ENCODE data around the gene MGLL.

The MGLL gene

DNA sequence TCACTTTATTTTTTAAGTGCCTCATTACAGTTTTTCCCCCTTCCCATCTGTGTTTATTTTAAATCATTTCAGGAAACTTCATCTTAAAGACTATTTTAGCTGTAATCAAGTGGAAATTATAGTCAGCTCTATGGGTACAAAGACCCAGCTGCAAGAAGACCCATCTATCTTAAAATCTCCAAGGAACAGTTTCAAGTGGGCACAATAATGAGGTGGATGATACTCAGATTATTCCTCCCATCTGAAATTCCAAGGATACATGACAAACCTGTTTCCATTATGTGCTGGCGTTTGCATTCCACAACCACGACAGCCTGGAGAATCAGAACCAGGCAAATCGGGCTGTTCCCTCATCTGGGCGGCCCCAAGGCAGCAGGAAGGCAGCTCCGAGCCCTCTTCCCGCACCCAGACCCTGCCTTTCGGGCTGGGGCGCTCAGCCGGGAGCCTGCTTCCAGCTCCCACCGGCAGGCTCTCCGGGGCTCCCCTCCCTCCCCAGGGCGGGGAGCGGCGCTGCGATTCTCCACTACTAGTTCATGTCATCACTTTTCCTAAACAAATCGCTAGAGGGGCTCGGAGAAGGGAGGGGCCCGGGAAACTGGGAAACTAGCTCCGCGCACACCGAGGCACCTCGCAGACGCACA, at the start of gene MGLL:
Gene MGLL (minus strand): TSS at position 475 of the 641 bp plus-strand sequence. CDS start 197 bp downstream, at position 278.
- DNase-seq (ENCODE audit: insufficient read length, low spot score) (no peak), FAIRE-seq (peak; percentile 21)

DNA sequence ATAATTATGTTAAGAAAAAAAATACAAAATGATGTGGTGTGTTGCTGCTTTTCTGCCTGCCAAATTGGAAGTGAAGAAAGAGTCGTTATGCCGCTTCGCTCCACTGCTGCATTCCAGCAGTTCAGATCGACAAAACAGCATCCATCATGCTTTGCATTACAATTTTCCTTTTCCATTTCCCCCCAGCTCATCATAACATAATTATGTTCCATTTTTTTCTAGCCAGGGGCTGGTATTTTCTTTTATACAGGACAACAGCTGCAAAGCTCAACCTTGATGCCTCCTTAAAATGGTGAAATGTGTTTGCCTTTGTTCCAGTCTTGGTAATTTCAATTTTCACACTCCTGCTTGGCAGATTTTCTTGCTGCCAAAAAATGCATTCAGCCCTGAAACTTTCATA, 47.8 kb upstream of the MGLL start:
- DNase-seq (ENCODE audit: insufficient read length, low spot score) (no peak), FAIRE-seq (no peak)

DNA sequence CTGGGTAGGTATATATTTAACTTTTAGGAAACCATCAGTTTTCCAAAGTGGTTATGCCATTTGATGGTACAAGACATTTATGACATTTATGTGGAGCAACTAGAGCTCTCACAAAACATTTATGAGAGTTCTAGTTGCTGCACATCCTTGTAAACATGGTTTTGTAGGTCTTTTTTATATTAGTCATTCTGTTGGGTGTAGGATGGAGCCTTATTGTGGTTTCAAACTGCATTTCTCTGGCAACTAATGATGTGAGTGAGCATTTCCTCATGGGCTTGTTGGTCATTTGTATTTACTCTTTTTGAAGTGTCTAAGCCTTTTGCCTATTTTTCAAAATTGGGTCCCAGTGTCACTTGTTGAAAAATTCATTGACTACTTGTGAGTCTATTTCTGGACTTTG, 45.7 kb upstream of the MGLL start:
- DNase-seq (ENCODE audit: insufficient read length, low spot score) (no peak), FAIRE-seq (no peak)

DNA sequence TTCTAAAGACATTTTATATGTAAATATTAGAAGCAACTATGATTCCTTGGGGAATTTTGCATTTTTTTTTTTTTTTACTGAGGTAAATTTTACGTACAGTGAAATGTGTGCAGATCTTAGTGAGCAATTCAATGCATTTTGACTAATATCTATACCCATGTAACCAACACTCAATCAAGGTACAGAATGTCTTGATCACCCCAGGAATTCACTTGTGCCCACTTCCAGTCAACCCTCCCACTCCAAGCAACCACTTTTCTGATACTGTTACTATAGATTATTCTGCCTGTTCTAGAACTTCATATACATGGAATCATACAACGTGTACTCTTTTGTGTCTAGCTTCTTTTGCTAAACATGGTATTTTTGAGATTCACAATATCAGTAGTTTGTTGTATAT, 45.1 kb upstream of the MGLL start:
- no peak for FAIRE-seq
- no peak for DNase-seq (ENCODE audit: insufficient read length, low spot score)

DNA sequence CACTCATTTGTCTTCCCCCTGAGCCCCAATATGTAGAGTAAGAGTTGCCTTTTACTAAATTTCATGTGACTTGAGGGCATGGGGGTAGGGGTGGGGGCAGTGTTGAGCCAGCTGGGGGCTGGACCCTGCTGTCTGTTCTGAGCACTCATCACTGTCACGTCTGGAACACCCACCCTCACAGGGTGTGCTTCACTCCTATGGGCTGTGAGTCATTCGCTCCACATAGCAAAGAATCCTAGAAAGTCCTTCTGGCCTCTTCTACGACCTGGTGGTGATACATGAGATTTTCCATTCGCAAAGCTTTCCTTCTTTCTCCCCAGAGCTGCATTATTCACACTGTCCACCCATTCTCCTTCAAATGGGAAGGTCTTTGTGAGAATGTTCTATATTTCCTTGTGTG, 43.6 kb upstream of the MGLL start:
- FAIRE-seq (no peak), DNase-seq (ENCODE audit: insufficient read length, low spot score) (no peak)

- FAIRE-seq (no peak), DNase-seq (ENCODE audit: insufficient read length, low spot score) (no peak)
Measured at GRCh38 chr3:127860211-127860696, 37.9 kb upstream of the MGLL start.

DNA sequence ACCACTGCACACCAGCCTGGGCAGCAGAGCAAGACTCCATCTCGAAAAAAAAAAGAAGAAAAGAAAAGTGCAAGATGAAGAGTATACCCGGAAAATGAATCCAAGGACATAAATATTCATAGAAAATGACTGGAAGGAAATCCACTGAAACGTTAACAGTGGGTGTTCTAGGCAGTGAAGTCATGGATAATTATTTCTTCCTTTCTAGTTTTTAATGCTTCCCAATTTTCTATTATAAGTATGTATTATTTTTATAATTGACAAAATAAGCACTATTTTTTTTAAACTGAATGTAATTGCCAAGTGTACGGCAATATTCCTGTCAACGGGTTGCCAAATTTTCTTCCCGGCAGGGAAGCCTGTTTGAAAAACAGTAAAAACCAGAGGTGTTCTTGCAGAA, 37.4 kb upstream of the MGLL start:
- DNase-seq (ENCODE audit: insufficient read length, low spot score) (no peak), FAIRE-seq (no peak)

GRCh38 chr3:127858937-127859336, 36.6 kb upstream of the MGLL start:
- FAIRE-seq (no peak), DNase-seq (ENCODE audit: insufficient read length, low spot score) (no peak)

GRCh38 chr3:127858521-127858920, 36.2 kb upstream of the MGLL start:
- no peak for FAIRE-seq
- no peak for DNase-seq (ENCODE audit: insufficient read length, low spot score)

GRCh38 chr3:127857333-127857732, 35.0 kb upstream of the MGLL start:
- peak; percentile 45 for FAIRE-seq
- no peak for DNase-seq (ENCODE audit: insufficient read length, low spot score)

DNA sequence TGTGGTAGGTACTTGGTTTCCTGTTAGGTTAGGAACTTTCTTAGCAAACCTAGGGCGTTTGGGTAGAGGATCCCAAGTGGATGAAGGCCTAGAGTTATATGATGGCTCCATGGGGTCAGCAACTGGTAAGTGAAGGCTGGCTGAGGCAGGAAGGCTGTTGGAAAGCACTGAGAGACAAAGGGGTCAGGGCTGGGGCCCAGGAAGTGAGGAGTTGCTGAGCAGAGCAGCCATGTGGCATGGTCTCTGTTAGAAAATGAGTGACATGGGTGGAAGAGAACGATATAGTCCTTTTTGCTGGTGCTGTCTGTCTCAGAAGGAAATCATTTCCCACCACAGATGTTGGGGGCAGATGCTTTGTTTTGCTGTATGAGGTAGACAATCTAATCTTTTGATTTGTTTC, 34.5 kb upstream of the MGLL start:
- FAIRE-seq (peak; percentile 23), DNase-seq (ENCODE audit: insufficient read length, low spot score) (no peak)

DNA sequence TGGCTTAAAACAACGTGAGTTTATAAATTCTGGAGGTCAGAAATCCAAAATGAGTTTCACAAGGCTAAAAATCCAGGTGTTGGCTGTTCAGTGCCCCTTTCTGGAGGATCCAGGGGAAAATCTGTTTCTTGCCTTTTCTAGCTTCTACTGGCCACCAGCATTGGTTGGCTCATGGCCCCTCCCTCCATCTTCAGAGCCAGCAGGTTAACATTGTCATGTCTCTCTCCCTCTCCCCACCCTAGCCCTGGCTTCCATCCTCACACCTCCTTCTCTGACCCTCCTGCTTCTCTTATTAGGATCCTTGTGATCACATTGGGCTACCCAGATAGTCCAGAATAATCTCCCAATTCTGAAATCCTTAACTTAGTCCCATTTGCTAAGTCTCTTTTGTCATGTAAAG, 32.9 kb upstream of the MGLL start:
- DNase-seq (ENCODE audit: insufficient read length, low spot score) (no peak), FAIRE-seq (no peak)

DNA sequence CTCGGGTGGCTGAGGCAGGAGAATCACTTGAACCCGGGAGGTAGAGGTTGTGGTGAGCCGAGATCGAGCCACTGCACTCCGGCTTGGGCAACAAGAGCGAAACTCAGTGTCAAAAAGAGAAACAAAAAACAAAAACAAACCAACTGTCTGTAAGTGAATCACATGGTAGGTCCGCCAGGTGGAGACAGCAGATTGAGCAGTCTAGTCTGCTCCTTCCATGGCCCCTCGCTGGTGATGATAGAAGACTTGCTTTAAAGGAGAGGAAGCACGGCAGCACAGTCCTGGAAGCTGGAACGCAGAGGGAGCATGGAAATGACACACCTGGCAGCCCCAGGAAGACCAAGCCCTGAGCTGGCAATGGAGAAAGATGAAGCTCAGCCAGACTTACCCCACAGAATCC, 31.4 kb upstream of the MGLL start:
- DNase-seq (ENCODE audit: insufficient read length, low spot score): no peak
- FAIRE-seq: no peak

GRCh38 chr3:127851899-127852298, 29.6 kb upstream of the MGLL start:
- FAIRE-seq (no peak), DNase-seq (ENCODE audit: insufficient read length, low spot score) (no peak)

- FAIRE-seq (no peak), DNase-seq (ENCODE audit: insufficient read length, low spot score) (no peak)
Measured at GRCh38 chr3:127849368-127849767, 27.1 kb upstream of the MGLL start.

GRCh38 chr3:127848131-127849129, 26.1 kb upstream of the MGLL start:
- FAIRE-seq (no peak), DNase-seq (ENCODE audit: insufficient read length, low spot score) (no peak)

DNA sequence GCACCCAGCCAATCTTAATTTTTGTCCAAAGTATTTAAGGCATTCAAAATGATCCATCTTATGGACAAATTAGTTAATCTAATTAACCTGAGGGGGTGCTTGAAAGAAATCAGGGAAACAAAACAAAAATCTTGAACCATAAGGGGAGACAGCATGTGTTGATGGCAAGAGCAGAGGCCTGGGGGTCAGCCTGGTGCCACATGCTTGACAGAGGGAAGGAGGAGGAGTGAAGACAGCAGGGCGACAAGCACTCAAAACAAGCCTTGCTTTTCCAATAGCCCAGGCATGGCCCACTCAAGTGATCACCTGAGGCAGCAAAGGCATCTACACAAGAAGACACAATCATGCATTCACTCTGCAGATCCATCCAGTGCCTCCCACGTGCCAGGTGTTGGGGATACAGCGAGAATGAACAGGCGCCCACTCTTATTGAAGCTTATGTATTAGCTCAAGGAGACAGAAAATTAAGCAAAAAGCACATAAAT, 25.0 kb upstream of the MGLL start:
- DNase-seq (ENCODE audit: insufficient read length, low spot score) (no peak), FAIRE-seq (no peak)

- no peak for DNase-seq (ENCODE audit: insufficient read length, low spot score)
- peak; percentile 39 for FAIRE-seq
Measured at GRCh38 chr3:127846576-127846975, 24.3 kb upstream of the MGLL start.

GRCh38 chr3:127844326-127844942, 22.1 kb upstream of the MGLL start:
- FAIRE-seq (peak; percentile 92), DNase-seq (ENCODE audit: insufficient read length, low spot score) (no peak)

DNA sequence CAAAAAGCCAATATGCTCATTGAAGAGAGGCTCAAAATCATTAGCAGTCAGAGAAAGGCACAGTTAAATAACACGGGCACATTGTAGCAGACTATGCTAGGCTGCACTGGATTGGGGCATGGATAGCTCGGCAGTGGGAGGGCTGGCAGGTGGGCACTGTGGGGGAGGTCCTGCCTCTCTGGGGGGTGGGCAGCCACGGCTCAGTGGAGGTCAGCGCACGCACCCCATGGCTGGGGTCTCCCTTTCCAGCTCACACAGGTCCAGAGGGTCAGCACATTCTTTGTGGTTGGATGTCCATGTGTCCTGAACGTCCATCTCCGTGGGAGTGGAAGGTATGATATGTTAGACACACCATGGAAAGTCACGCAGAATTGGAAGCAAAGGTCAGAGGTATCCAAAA, 18.4 kb upstream of the MGLL start:
- no peak for DNase-seq (ENCODE audit: insufficient read length, low spot score)
- no peak for FAIRE-seq

DNA sequence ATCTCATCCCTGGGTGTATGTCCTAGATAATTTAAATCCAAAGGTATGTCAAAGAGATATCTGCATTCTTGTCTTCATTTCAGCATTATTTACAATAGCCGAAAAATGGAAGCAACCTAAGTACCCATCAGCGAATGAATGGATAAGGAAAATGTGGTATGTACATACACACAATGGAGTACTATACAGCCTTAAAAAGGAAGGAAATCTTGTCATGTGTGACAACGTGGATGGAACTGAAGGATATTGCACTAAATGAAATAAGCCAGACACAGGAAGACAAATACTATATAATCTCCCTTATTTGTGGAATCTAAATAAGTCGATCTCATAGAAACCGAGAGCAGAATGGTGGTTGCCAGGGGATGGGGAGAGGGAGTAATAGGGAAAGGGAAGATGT, 16.8 kb upstream of the MGLL start:
- DNase-seq (ENCODE audit: insufficient read length, low spot score) (no peak), FAIRE-seq (no peak)
